SK-N-SH treated with all-trans-retinoic acid at 6 μM for 48 hours (cell line): ENCODE measurements around the gene LAMTOR1.
"Not testable (repeated sequence)": the region's sequence is repeated elsewhere in the genome, so short reads cannot be mapped to it uniquely, and the experiment has no call there.

Experiments
- ATAC-seq: fragments of 200-7000 bp; cut with Tn5 transposase; 3 replicates; pipeline ENCODE4 v1.9.1; 2020; ENCODE audit warnings: mild to moderate bottlenecking, moderate library complexity
- ARNTL ChIP-seq: fragments of 450-650 bp; formaldehyde crosslinking; IDR thresholded peaks from 2 replicates; pipeline ENCODE4 v1.5.0; 2020; ENCODE audit warnings: low read depth, mild to moderate bottlenecking, moderate library complexity, borderline replicate concordance
- BACH2 ChIP-seq: fragments of 250-450 bp; sonication (Bioruptor Pico); IDR thresholded peaks from 2 replicates; pipeline ENCODE4 v1.9.0; 2021; ENCODE audit warnings: mild to moderate bottlenecking, borderline replicate concordance
- CREB5 ChIP-seq: fragments of 250-450 bp; sonication (Bioruptor Pico); IDR thresholded peaks from 2 replicates; pipeline ENCODE4 v1.5.1; 2020; ENCODE audit warnings: low read depth, mild to moderate bottlenecking, moderate library complexity
- CSDC2 ChIP-seq: fragments of 250-450 bp; sonication (Bioruptor Pico); IDR thresholded peaks from 2 replicates; pipeline ENCODE4 v1.5.0; 2020; ENCODE audit warnings: mild to moderate bottlenecking, moderate library complexity
- ESRRG ChIP-seq: fragments of 250-450 bp; sonication (Bioruptor Pico); IDR thresholded peaks from 2 replicates; pipeline ENCODE4 v1.6.1; 2021; ENCODE audit warnings: mild to moderate bottlenecking
- GLIS3 ChIP-seq: fragments of 250-450 bp; sonication (Bioruptor Pico); IDR thresholded peaks from 2 replicates; pipeline ENCODE4 v1.5.0; 2020; ENCODE audit warnings: mild to moderate bottlenecking, moderate library complexity
- ISL1 ChIP-seq: fragments of 250-450 bp; sonication (Bioruptor Pico); IDR thresholded peaks from 2 replicates; pipeline ENCODE4 v2.1.2; 2022; ENCODE audit warnings: mild to moderate bottlenecking, moderate library complexity
- OSR1 ChIP-seq: fragments of 250-450 bp; sonication (Bioruptor Pico); IDR thresholded peaks from 2 replicates; pipeline ENCODE4 v1.8.0; 2022; ENCODE audit warnings: moderate library complexity, mild to moderate bottlenecking, inconsistent platforms
- PPARA ChIP-seq: fragments of 250-450 bp; sonication (Bioruptor Pico); IDR thresholded peaks from 2 replicates; pipeline ENCODE4 v1.5.0; 2020; ENCODE audit warnings: mild to moderate bottlenecking, borderline replicate concordance
- RARB ChIP-seq: fragments of 250-450 bp; sonication (Bioruptor Pico); IDR thresholded peaks from 2 replicates; pipeline ENCODE4 v1.8.0; 2021; ENCODE audit warnings: mild to moderate bottlenecking, moderate library complexity
- TCF4 ChIP-seq: fragments of 250-450 bp; sonication (Bioruptor Pico); IDR thresholded peaks from 2 replicates; pipeline ENCODE4 v1.8.0; 2021; ENCODE audit warnings: mild to moderate bottlenecking, moderate library complexity, borderline replicate concordance
- TOX ChIP-seq: fragments of 250-450 bp; sonication (Bioruptor Pico); IDR thresholded peaks from 2 replicates; pipeline ENCODE4 v1.8.0; 2021; ENCODE audit warnings: mild to moderate bottlenecking, moderate library complexity, borderline replicate concordance
- ZC3H10 ChIP-seq: fragments of 250-450 bp; sonication (Bioruptor Pico); IDR thresholded peaks from 2 replicates; pipeline ENCODE4 v1.5.1; 2021; ENCODE audit warnings: mild to moderate bottlenecking, moderate library complexity
- ZFP3 ChIP-seq: fragments of 250-450 bp; sonication (Bioruptor Pico); IDR thresholded peaks from 2 replicates; pipeline ENCODE4 v1.5.0; 2020; ENCODE audit warnings: mild to moderate bottlenecking, moderate library complexity
- ZNF70 ChIP-seq: fragments of 450-650 bp; formaldehyde crosslinking; IDR thresholded peaks from 2 replicates; pipeline ENCODE4 v1.5.0; 2020; ENCODE audit warnings: mild to moderate bottlenecking, moderate library complexity
- TF ChIP-seq, protein P1 (sequence below): fragments of 250-450 bp; sonication (Bioruptor Pico); IDR thresholded peaks from 2 replicates; pipeline ENCODE4 v1.5.0; 2020; ENCODE audit warnings: mild to moderate bottlenecking, moderate library complexity
- TF ChIP-seq, protein P2 (sequence below): fragments of 250-450 bp; sonication (Bioruptor Pico); IDR thresholded peaks from 2 replicates; pipeline ENCODE4 v1.8.0; 2021; ENCODE audit warnings: low read depth, mild to moderate bottlenecking, moderate library complexity, borderline replicate concordance

LAMTOR1 gene

DNA sequence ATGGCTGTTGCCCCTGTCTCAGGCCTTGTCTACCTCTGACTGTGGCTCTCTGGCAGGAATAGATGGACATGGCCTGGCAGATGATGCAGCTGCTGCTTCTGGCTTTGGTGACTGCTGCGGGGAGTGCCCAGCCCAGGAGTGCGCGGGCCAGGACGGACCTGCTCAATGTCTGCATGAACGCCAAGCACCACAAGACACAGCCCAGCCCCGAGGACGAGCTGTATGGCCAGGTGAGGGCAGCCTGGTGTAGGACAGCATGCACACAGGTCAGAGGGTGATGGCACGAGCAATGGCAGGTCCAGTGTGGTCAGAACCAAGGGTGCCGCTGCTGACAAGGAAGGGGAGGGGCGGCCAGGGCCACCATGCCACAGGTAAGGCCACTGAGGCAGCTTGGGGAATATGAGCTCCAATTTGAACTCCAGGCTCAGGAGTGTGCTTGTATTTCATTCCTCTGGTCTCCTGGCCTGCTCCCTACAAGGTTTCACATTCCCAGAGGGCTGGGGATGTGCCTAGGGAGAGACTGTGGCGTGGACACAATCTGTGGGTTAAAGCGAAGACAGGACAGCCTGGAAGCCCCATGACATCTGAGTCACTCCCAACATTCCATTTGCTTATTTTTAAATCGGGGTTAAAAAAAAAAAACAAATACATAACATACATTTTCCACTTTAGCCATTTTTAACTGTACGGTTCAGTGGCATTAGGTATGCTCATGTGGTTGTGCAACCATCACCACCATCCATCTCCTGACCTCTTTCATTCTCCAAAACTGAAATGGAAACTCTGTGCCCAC lies 33.0 kb upstream of the LAMTOR1 start (continued):
- TF ChIP-seq, protein P1, sequence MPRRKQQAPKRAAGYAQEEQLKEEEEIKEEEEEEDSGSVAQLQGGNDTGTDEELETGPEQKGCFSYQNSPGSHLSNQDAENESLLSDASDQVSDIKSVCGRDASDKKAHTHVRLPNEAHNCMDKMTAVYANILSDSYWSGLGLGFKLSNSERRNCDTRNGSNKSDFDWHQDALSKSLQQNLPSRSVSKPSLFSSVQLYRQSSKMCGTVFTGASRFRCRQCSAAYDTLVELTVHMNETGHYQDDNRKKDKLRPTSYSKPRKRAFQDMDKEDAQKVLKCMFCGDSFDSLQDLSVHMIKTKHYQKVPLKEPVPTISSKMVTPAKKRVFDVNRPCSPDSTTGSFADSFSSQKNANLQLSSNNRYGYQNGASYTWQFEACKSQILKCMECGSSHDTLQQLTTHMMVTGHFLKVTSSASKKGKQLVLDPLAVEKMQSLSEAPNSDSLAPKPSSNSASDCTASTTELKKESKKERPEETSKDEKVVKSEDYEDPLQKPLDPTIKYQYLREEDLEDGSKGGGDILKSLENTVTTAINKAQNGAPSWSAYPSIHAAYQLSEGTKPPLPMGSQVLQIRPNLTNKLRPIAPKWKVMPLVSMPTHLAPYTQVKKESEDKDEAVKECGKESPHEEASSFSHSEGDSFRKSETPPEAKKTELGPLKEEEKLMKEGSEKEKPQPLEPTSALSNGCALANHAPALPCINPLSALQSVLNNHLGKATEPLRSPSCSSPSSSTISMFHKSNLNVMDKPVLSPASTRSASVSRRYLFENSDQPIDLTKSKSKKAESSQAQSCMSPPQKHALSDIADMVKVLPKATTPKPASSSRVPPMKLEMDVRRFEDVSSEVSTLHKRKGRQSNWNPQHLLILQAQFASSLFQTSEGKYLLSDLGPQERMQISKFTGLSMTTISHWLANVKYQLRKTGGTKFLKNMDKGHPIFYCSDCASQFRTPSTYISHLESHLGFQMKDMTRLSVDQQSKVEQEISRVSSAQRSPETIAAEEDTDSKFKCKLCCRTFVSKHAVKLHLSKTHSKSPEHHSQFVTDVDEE (CRISPR knock-in tag), result no peak
- no peak for TF ChIP-seq ARNTL (CRISPR knock-in tag)
- no peak for TF ChIP-seq TOX

GRCh38 chr11:72135473-72135872 lies 32.4 kb upstream of the LAMTOR1 start, which contains the start of gene FOLR3:
FOLR3 (plus strand) TSS chr11:72135725; CDS start chr11:72135953, 228 bp downstream.
- not testable (repeated sequence) for ATAC-seq

DNA sequence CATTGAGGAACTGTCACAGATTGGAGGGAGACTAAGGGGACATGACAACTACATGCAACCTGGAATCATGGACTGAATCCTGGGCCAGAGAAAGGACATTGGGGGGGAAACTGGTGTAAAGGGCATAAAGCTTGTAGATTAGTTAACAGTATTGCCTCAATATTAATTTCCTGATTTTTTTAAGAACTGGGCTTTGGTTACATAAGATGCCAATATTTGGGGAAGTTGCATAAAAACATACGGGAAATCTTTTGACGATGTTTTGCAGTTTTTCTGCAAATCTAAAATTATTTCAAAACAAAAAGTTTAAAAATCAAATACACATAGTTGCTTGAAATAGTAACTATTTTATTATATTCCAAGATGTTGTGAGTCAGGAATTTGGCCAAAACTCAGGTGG lies 29.5 kb upstream of the LAMTOR1 start:
- no peak for ATAC-seq
- TF ChIP-seq BACH2 (CRISPR knock-in tag) (no peak), ISL1 (CRISPR knock-in tag) (no peak), CREB5 (CRISPR knock-in tag) (no peak), TOX (no peak), TCF4 (no peak), CSDC2 (CRISPR knock-in tag) (no peak), PPARA (CRISPR knock-in tag) (no peak), ESRRG (CRISPR knock-in tag) (no peak)

GRCh38 chr11:72129381-72129780 lies 26.3 kb upstream of the LAMTOR1 start:
- TF ChIP-seq ZFP3, result no peak
- ATAC-seq, result no peak

DNA sequence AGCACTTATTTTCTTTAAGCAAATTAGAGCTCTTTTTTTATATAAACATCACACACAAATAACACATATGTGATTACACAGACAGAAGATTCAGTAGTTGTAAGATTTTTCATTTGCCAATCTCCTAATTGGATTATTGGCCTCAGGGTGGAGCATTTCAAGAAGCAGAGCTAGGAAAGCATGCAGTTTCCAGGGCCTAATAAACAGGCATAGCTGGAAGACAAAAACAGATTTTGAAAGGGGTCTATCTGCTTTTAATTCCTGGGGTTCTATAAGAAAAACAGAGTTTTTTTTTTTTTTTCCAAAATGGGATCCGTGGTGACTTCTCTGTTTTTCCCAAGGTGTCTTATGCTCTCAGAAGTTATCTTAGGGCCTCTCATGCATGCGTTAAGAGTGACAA lies 24.8 kb upstream of the LAMTOR1 start:
- TF ChIP-seq, protein P1 (CRISPR knock-in tag), result no peak
- TF ChIP-seq, all 23 proteins: peak for 0
- no peak for ATAC-seq

GRCh38 chr11:72125956-72126355 lies 22.9 kb upstream of the LAMTOR1 start:
- TF ChIP-seq ZC3H10 (CRISPR knock-in tag), result no peak
- TF ChIP-seq TOX, result no peak
- TF ChIP-seq ZNF70 (CRISPR knock-in tag), result no peak
- no peak for TF ChIP-seq RARB
- TF ChIP-seq GLIS3 (CRISPR knock-in tag), result no peak
- TF ChIP-seq OSR1 (CRISPR knock-in tag), result no peak
- TF ChIP-seq CSDC2 (CRISPR knock-in tag), result no peak
- TF ChIP-seq ESRRG (CRISPR knock-in tag), result no peak
- TF ChIP-seq, protein P2, sequence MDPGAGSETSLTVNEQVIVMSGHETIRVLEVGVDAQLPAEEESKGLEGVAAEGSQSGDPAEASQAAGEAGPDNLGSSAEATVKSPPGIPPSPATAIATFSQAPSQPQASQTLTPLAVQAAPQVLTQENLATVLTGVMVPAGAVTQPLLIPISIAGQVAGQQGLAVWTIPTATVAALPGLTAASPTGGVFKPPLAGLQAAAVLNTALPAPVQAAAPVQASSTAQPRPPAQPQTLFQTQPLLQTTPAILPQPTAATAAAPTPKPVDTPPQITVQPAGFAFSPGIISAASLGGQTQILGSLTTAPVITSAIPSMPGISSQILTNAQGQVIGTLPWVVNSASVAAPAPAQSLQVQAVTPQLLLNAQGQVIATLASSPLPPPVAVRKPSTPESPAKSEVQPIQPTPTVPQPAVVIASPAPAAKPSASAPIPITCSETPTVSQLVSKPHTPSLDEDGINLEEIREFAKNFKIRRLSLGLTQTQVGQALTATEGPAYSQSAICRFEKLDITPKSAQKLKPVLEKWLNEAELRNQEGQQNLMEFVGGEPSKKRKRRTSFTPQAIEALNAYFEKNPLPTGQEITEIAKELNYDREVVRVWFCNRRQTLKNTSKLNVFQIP, result no peak
- TF ChIP-seq, all 23 proteins: peak for 0
- no peak for ATAC-seq
